Measurements from ENCODE around the gene FBL.

The FBL gene

GRCh38 chr19:39843919-39844793 is 2.0 kb downstream of the FBL start:
- Histone ChIP-seq H3K36me3 (ENCODE audit: low read length) (no peaks in the 10 kb centered on the region), H3K27me3 (ENCODE audit: low read length) (no peaks in the 10 kb centered on the region), H3K9me3 (ENCODE audit: insufficient read depth, low read length) (no peaks in the 10 kb centered on the region), H3K4me3 (ENCODE audit: insufficient read depth, low read length, poor library complexity, severe bottlenecking) (peak overlapping the region; percentile 88), H3K9ac (ENCODE audit: low read length) (peak overlapping the region; percentile 87), H3K79me2 (ENCODE audit: insufficient read depth, low read length) (peaks cover 70% of the 10 kb centered on the region), H4K20me1 (ENCODE audit: low read depth, low read length) (peaks cover 19% of the 10 kb centered on the region; the same call in 1 of the 2 replicates), H3K4me2 (ENCODE audit: low read depth, low read length, poor library complexity, severe bottlenecking) (peak overlapping the region; percentile 87), H2AFZ (ENCODE audit: low read depth, low read length, severe bottlenecking) (no peak overlapping the region), H3F3A (ENCODE audit: insufficient read depth) (peaks cover 8% of the 10 kb centered on the region; the same call in 1 of the 2 replicates), H3K27ac (ENCODE audit: low read depth, low read length) (peak overlapping the region; percentile 45), H3K9me2 (replicated peaks; ENCODE audit: insufficient read depth, low read length) (no peaks in the 10 kb centered on the region)
- TF ChIP-seq EZH2phosphoT487 (conservative IDR thresholded peaks at IDR 0.05; ENCODE audit: low read length) = no peak
- TF ChIP-seq, protein P1, sequence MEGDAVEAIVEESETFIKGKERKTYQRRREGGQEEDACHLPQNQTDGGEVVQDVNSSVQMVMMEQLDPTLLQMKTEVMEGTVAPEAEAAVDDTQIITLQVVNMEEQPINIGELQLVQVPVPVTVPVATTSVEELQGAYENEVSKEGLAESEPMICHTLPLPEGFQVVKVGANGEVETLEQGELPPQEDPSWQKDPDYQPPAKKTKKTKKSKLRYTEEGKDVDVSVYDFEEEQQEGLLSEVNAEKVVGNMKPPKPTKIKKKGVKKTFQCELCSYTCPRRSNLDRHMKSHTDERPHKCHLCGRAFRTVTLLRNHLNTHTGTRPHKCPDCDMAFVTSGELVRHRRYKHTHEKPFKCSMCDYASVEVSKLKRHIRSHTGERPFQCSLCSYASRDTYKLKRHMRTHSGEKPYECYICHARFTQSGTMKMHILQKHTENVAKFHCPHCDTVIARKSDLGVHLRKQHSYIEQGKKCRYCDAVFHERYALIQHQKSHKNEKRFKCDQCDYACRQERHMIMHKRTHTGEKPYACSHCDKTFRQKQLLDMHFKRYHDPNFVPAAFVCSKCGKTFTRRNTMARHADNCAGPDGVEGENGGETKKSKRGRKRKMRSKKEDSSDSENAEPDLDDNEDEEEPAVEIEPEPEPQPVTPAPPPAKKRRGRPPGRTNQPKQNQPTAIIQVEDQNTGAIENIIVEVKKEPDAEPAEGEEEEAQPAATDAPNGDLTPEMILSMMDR (IDR thresholded peaks at IDR 0.05; ENCODE audit: insufficient read depth, low read length, poor library complexity, severe bottlenecking) = peak; percentile 88

GRCh38 chr19:39842693-39843435 is 3.3 kb downstream of the FBL start:
- H2AFZ ChIP-seq (ENCODE audit: low read depth, low read length, severe bottlenecking) = no peak overlapping the region
- peak overlapping the region; percentile 87 for H3K4me2 ChIP-seq (ENCODE audit: low read depth, low read length, poor library complexity, severe bottlenecking)
- no peak overlapping the region for H3K27ac ChIP-seq (ENCODE audit: low read depth, low read length)

DNA sequence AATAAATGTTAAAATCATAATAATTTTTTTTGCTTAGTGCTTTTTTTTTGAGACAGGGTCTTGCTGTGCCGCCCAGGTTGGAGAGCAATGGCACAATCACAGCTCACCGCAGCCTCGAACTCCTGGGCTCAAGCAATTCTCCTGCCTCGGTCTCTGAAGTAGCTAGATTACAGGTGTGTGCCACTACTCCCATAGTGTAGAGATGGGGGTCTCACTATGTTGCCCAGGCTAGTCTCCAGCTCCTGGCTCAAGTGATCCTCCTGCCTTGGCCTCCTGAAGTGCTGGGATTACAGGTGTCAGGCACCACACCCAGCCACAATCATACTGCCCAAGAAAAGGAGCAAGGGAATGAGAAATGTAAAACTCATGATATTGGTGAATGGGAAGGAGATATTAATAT is 5.1 kb downstream of the FBL start:
- Histone ChIP-seq H3K79me2 (ENCODE audit: insufficient read depth, low read length) (peaks cover 83% of the 10 kb centered on the region), H3F3A (ENCODE audit: insufficient read depth) (peaks cover 12% of the 10 kb centered on the region; the same call in 1 of the 2 replicates), H2AFZ (ENCODE audit: low read depth, low read length, severe bottlenecking) (no peak overlapping the region), H3K9me2 (replicated peaks; ENCODE audit: insufficient read depth, low read length) (no peaks in the 10 kb centered on the region), H3K4me3 (ENCODE audit: insufficient read depth, low read length, poor library complexity, severe bottlenecking) (no peak overlapping the region), H3K36me3 (ENCODE audit: low read length) (peaks cover 8% of the 10 kb centered on the region; the same call in 1 of the 2 replicates), H3K4me2 (ENCODE audit: low read depth, low read length, poor library complexity, severe bottlenecking) (no peak overlapping the region), H3K9ac (ENCODE audit: low read length) (no peak overlapping the region), H3K27me3 (ENCODE audit: low read length) (no peaks in the 10 kb centered on the region), H3K27ac (ENCODE audit: low read depth, low read length) (no peak overlapping the region), H4K20me1 (ENCODE audit: low read depth, low read length) (peaks cover 19% of the 10 kb centered on the region; the same call in 1 of the 2 replicates), H3K9me3 (ENCODE audit: insufficient read depth, low read length) (no peaks in the 10 kb centered on the region)
- TF ChIP-seq, protein P1 (IDR thresholded peaks at IDR 0.05; ENCODE audit: insufficient read depth, low read length, poor library complexity, severe bottlenecking) = no peak
- TF ChIP-seq EZH2phosphoT487 (conservative IDR thresholded peaks at IDR 0.05; ENCODE audit: low read length) = no peak

More at GRCh38 chr19:39842693-39843435, 3.3 kb downstream of the FBL start:
- Histone ChIP-seq H3K9me3 (ENCODE audit: insufficient read depth, low read length) (no peaks in the 10 kb centered on the region), H3F3A (ENCODE audit: insufficient read depth) (peaks cover 8% of the 10 kb centered on the region; the same call in 1 of the 2 replicates), H3K9me2 (replicated peaks; ENCODE audit: insufficient read depth, low read length) (no peaks in the 10 kb centered on the region), H3K27me3 (ENCODE audit: low read length) (no peaks in the 10 kb centered on the region), H3K9ac (ENCODE audit: low read length) (peak overlapping the region; percentile 87), H3K79me2 (ENCODE audit: insufficient read depth, low read length) (peaks cover 79% of the 10 kb centered on the region), H3K36me3 (ENCODE audit: low read length) (no peaks in the 10 kb centered on the region), H4K20me1 (ENCODE audit: low read depth, low read length) (peaks cover 19% of the 10 kb centered on the region; the same call in 1 of the 2 replicates), H3K4me3 (ENCODE audit: insufficient read depth, low read length, poor library complexity, severe bottlenecking) (no peak overlapping the region)
- TF ChIP-seq EZH2phosphoT487 (conservative IDR thresholded peaks at IDR 0.05; ENCODE audit: low read length) = no peak
- TF ChIP-seq, protein P1 (IDR thresholded peaks at IDR 0.05; ENCODE audit: insufficient read depth, low read length, poor library complexity, severe bottlenecking) = no peak

Data from SU-DHL-6 (cell line).